ENCODE results near the gene UBASH3B.
"Not testable (repeated sequence)": the region's sequence is repeated elsewhere in the genome, so short reads cannot be mapped to it uniquely, and the experiment has no call there.

Gene UBASH3B
- long read RNA-seq, full-length matches to known transcripts = 37 of 73 reads
- long read RNA-seq, partial matches to known transcripts = 20 of 73 reads
- long read RNA-seq, other reads (novel, unspliced or antisense) = 16 of 73 reads

- no peak for TF ChIP-seq REST (IDR thresholded peaks at IDR 0.05; ENCODE audit: insufficient replicate concordance, low read depth)
- TF ChIP-seq POLR2AphosphoS5 (IDR thresholded peaks at IDR 0.05; ENCODE audit: low read depth) = no peak
- TF ChIP-seq, protein P1, sequence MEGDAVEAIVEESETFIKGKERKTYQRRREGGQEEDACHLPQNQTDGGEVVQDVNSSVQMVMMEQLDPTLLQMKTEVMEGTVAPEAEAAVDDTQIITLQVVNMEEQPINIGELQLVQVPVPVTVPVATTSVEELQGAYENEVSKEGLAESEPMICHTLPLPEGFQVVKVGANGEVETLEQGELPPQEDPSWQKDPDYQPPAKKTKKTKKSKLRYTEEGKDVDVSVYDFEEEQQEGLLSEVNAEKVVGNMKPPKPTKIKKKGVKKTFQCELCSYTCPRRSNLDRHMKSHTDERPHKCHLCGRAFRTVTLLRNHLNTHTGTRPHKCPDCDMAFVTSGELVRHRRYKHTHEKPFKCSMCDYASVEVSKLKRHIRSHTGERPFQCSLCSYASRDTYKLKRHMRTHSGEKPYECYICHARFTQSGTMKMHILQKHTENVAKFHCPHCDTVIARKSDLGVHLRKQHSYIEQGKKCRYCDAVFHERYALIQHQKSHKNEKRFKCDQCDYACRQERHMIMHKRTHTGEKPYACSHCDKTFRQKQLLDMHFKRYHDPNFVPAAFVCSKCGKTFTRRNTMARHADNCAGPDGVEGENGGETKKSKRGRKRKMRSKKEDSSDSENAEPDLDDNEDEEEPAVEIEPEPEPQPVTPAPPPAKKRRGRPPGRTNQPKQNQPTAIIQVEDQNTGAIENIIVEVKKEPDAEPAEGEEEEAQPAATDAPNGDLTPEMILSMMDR (IDR thresholded peaks at IDR 0.05; ENCODE audit: insufficient read depth, low read length) = no peak
- TF ChIP-seq GABPA (IDR thresholded peaks at IDR 0.05; ENCODE audit: low read depth) = no peak
- TF ChIP-seq SPI1 (IDR thresholded peaks at IDR 0.05; ENCODE audit: borderline replicate concordance, low read depth) = no peak
- H3K4me3 ChIP-seq (replicated peaks; ENCODE audit: insufficient read depth, low read length) = peak within 1 kb of the TSS; percentile 86
- peaks cover 4% of the 10 kb centered on the region for H3K27me3 ChIP-seq (ENCODE audit: insufficient read depth, poor library complexity, severe bottlenecking)
- peak within 1 kb of the TSS; percentile 67 for H3K27ac ChIP-seq (replicated peaks)
- DNase-seq (ENCODE audit: low read depth in 1 of 2, low spot score in 1 of 2) = peak in 1 of 2 experiments; percentile 78
Measured at GRCh38 chr11:122655527-122656072, at the start of gene UBASH3B. TSS of gene UBASH3B (plus strand) at chr11:122655722. CDS start at chr11:122656050, 328 bp downstream.

DNA sequence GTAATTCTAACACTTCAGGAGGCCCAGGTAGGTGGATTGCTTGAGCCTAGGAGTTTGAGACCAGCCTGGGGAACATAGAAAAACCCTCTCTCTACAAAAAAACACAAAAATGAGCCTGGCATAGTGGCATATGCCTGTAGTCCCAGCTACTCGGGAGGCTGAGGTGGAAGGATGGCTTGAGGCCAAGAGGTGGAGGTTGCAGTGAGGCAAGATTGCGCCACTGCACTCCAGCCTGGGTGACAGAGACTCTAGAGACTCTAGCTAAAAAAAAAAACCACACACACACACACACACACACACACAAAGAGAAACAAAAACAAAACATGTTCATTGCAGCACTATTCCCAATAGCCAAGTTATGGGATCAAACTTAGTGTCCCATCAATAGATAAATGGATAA lies 48.4 kb upstream of the UBASH3B start:
- H3K4me3 ChIP-seq (replicated peaks; ENCODE audit: insufficient read depth, low read length); DNase-seq (ENCODE audit: low read depth in 1 of 2, low spot score in 1 of 2); H3K27ac ChIP-seq (replicated peaks): not testable (repeated sequence)

GRCh38 chr11:122612123-122612824 lies 43.2 kb upstream of the UBASH3B start:
- Histone ChIP-seq H3K4me3 (replicated peaks; ENCODE audit: insufficient read depth, low read length) (no peak overlapping the region), H3K27ac (replicated peaks) (no peak overlapping the region), H3K27me3 (ENCODE audit: insufficient read depth, poor library complexity, severe bottlenecking) (no peaks in the 10 kb centered on the region)
- no peak for DNase-seq (ENCODE audit: low read depth in 1 of 2, low spot score in 1 of 2)
- TF ChIP-seq POLR2AphosphoS5 (IDR thresholded peaks at IDR 0.05; ENCODE audit: low read depth) (no peak), REST (IDR thresholded peaks at IDR 0.05; ENCODE audit: insufficient replicate concordance, low read depth) (no peak), GABPA (IDR thresholded peaks at IDR 0.05; ENCODE audit: low read depth) (no peak), SPI1 (IDR thresholded peaks at IDR 0.05; ENCODE audit: borderline replicate concordance, low read depth) (no peak)
- TF ChIP-seq, protein P1 (IDR thresholded peaks at IDR 0.05; ENCODE audit: insufficient read depth, low read length) = no peak

More for the DNA sequence above, 48.4 kb upstream of the UBASH3B start:
- H3K27me3 ChIP-seq (ENCODE audit: insufficient read depth, poor library complexity, severe bottlenecking) = not testable (repeated sequence)

DNA sequence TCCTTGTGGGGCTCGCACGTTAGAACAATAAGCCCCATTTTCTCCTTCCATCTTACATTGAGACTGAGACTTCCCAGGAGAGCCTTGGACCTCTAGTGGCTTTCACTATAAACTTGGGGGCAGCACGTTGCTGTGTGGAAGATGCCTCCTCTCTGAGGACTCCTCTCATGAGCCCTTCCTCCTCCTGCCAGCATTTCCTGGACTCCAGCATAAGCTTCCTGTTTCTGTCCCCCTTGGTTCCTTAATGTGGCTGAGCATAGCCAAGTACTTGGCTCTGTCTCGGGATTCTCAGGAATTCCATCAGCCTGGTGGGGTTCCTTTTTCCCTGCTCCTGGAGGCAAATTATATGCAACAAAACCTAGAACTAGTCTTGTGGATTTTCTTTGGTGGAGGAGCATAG lies 38.8 kb upstream of the UBASH3B start:
- TF ChIP-seq REST (IDR thresholded peaks at IDR 0.05; ENCODE audit: insufficient replicate concordance, low read depth) (no peak), POLR2AphosphoS5 (IDR thresholded peaks at IDR 0.05; ENCODE audit: low read depth) (no peak), SPI1 (IDR thresholded peaks at IDR 0.05; ENCODE audit: borderline replicate concordance, low read depth) (no peak), GABPA (IDR thresholded peaks at IDR 0.05; ENCODE audit: low read depth) (no peak)
- TF ChIP-seq, protein P1 (IDR thresholded peaks at IDR 0.05; ENCODE audit: insufficient read depth, low read length) = no peak
- H3K27ac ChIP-seq (replicated peaks) = no peak overlapping the region
- no peaks in the 10 kb centered on the region for H3K27me3 ChIP-seq (ENCODE audit: insufficient read depth, poor library complexity, severe bottlenecking)
- no peak overlapping the region for H3K4me3 ChIP-seq (replicated peaks; ENCODE audit: insufficient read depth, low read length)
- DNase-seq (ENCODE audit: low read depth in 1 of 2, low spot score in 1 of 2) = no peak

Measured in HL-60 (cell line).